ENCODE data around the gene FGF12. TPM values are rescaled to one million over a fixed set of nuclear protein-coding genes. Genes with fewer than 3 reads are reported as not detected.

Gene FGF12
- total and polyA plus RNA-seq, 10 donors: 3.7 to 53.3 (median 19.1) TPM

GRCh38 chr3:192273697-192274010 is 453.7 kb downstream of the FGF12 start:
- H3K9me3 ChIP-seq: no peaks in the 10 kb centered on the region
- intact Hi-C loops (cut with DNase I; ENCODE audit: low total_unique reads): no loop called here
- TF ChIP-seq POLR2A (IDR thresholded peaks at IDR 0.05) (no peak), POLR2AphosphoS5 (IDR thresholded peaks at IDR 0.05) (no peak)
- TF ChIP-seq, protein P1, sequence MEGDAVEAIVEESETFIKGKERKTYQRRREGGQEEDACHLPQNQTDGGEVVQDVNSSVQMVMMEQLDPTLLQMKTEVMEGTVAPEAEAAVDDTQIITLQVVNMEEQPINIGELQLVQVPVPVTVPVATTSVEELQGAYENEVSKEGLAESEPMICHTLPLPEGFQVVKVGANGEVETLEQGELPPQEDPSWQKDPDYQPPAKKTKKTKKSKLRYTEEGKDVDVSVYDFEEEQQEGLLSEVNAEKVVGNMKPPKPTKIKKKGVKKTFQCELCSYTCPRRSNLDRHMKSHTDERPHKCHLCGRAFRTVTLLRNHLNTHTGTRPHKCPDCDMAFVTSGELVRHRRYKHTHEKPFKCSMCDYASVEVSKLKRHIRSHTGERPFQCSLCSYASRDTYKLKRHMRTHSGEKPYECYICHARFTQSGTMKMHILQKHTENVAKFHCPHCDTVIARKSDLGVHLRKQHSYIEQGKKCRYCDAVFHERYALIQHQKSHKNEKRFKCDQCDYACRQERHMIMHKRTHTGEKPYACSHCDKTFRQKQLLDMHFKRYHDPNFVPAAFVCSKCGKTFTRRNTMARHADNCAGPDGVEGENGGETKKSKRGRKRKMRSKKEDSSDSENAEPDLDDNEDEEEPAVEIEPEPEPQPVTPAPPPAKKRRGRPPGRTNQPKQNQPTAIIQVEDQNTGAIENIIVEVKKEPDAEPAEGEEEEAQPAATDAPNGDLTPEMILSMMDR (IDR thresholded peaks at IDR 0.05 in 8 of 11, conservative IDR thresholded peaks at IDR 0.05 in 3 of 11): no peak
- peaks cover 0 to 9% (median 0%) of the 10 kb centered on the region in 6 donors for H3K4me1 ChIP-seq
- DNase-seq: no peak
- no peak overlapping the region for H3K27ac ChIP-seq
- H3K27me3 ChIP-seq (replicated peaks in 1 of 7): no peaks in the 10 kb centered on the region
- H3K36me3 ChIP-seq: no peaks in the 10 kb centered on the region
- no peak overlapping the region for H3K4me3 ChIP-seq
- 58 to 74% (median 67%) methylated on average over 3 of the region's 3 CpGs for WGBS, 5 donors

DNA sequence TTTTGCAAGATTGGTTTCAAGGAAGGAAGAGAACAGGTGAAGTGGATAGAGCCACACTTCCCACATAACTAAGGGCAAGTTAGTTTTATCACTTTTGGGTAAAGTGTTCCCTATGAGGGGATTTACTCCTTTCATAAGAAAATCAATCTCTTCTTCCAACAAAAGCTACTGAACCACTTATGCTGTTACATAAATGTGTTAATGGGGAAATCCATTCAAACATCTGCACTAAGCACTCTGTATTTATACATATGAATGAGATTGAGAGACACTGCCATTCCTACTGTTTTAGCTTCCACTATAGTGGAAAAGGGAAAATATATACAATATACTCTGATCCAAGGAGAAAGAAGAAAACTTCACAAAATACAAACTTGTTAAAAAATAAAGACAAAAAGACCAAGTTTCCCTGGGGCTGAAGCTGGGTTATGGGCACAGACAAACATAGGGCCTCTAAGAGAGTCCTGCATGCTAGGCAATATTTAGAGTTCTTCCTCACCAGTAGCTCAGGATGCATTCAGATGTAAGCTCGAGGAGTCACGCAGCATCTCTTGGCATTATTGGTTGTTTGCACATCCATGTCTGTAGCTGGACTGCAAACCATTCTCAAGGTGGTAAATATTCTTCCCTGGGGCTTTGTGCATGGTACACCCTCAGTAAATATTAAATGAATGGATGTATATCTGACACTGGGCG is 454.2 kb downstream of the FGF12 start:
- Histone ChIP-seq H3K4me1 (peaks cover 0 to 9% (median 0%) of the 10 kb centered on the region in 6 donors), H3K36me3 (no peaks in the 10 kb centered on the region), H3K27me3 (replicated peaks in 1 of 7) (no peaks in the 10 kb centered on the region), H3K27ac (no peak overlapping the region), H3K4me3 (no peak overlapping the region), H3K9me3 (no peaks in the 10 kb centered on the region)
- intact Hi-C loops (cut with DNase I; ENCODE audit: low total_unique reads): no loop called here
- WGBS, 5 donors: 73 to 81% (median 75%) methylated on average over 3 of the region's 3 CpGs
- TF ChIP-seq POLR2AphosphoS5 (IDR thresholded peaks at IDR 0.05) (no peak), POLR2A (IDR thresholded peaks at IDR 0.05) (no peak)
- TF ChIP-seq, protein P1 (IDR thresholded peaks at IDR 0.05 in 8 of 11, conservative IDR thresholded peaks at IDR 0.05 in 3 of 11): no peak
- DNase-seq: no peak

GRCh38 chr3:192262001-192262400 is 465.3 kb downstream of the FGF12 start:
- H3K4me1 ChIP-seq: no peaks in the 10 kb centered on the region
- H3K36me3 ChIP-seq: no peaks in the 10 kb centered on the region
- TF ChIP-seq POLR2A (IDR thresholded peaks at IDR 0.05) (no peak), POLR2AphosphoS5 (IDR thresholded peaks at IDR 0.05) (no peak)
- TF ChIP-seq, protein P1 (IDR thresholded peaks at IDR 0.05 in 8 of 11, conservative IDR thresholded peaks at IDR 0.05 in 3 of 11): no peak
- intact Hi-C loops (cut with DNase I; ENCODE audit: low total_unique reads): no loop called here
- H3K4me3 ChIP-seq: no peak overlapping the region
- no peaks in the 10 kb centered on the region for H3K9me3 ChIP-seq
- no peak for DNase-seq
- 57 to 82% (median 76%) methylated on average over 4 of the region's 4 CpGs for WGBS, 5 donors
- H3K27ac ChIP-seq: no peak overlapping the region
- no peaks in the 10 kb centered on the region for H3K27me3 ChIP-seq (replicated peaks in 1 of 7)

DNA sequence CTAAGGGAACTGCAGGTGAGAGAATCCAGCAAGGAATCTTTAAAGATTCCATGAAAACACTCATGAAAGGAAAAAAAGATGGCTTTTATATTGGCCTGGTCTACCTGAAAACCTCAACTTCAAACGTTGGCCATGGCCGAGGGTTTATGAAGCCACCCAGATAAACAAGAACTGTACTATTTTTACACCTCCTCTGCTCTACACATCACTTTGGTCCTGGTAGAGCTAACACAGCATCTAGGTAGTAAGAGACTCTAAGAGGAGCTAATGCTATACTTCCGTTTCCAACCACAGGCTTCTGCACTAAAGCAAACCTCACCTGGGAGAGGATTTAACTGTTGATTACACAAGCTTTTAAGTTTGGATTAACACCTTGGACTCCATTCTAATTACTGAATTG is 466.2 kb downstream of the FGF12 start:
- TF ChIP-seq POLR2AphosphoS5 (IDR thresholded peaks at IDR 0.05) (no peak), POLR2A (IDR thresholded peaks at IDR 0.05) (no peak)
- TF ChIP-seq, protein P1 (IDR thresholded peaks at IDR 0.05 in 8 of 11, conservative IDR thresholded peaks at IDR 0.05 in 3 of 11): no peak
- DNase-seq: no peak
- Histone ChIP-seq H3K36me3 (no peaks in the 10 kb centered on the region), H3K27ac (no peak overlapping the region), H3K4me1 (no peaks in the 10 kb centered on the region), H3K4me3 (no peak overlapping the region), H3K9me3 (no peaks in the 10 kb centered on the region), H3K27me3 (replicated peaks in 1 of 7) (no peaks in the 10 kb centered on the region)
- WGBS, 5 donors: 83 to 91% (median 88%) methylated on average over 3 of the region's 3 CpGs
- intact Hi-C loops (cut with DNase I; ENCODE audit: low total_unique reads): no loop called here
